Smooth muscle cell (in vitro differentiated cells): ENCODE measurements around the gene TAB2. TPM values are rescaled to one million over a fixed set of nuclear protein-coding genes. Genes with fewer than 3 reads are reported as not detected.

Experiments used
- DNase-seq: peaks from one replicate; lab custom pipeline; 2025; ENCODE audit not compliant: unreplicated experiment; lab: John Stamatoyannopoulos, UW
- H2AFZ ChIP-seq: fragments of 200-600 bp; sonication (generic); 2 replicates; pipeline ENCODE4 v1.6.0; 2016; ENCODE audit warnings: antibody characterized with exemption, low read depth, mild to moderate bottlenecking
- H3F3A ChIP-seq: fragments of 200-600 bp; sonication (generic); 2 replicates; pipeline ENCODE4 v1.6.0; 2017; ENCODE audit warnings: antibody characterized with exemption, low read depth
- H3K27ac ChIP-seq: fragments of 200-600 bp; sonication (generic); 2 replicates; pipeline ENCODE4 v1.5.1; 2016; ENCODE audit warnings: low read depth, mild to moderate bottlenecking
- H3K27me3 ChIP-seq: fragments of 200-600 bp; sonication (generic); 2 replicates; pipeline ENCODE4 v1.6.1; 2016; ENCODE audit warnings: low read depth, mild to moderate bottlenecking
- H3K36me3 ChIP-seq: fragments of 200-600 bp; sonication (generic); 2 replicates; pipeline ENCODE4 v1.5.1; 2016; ENCODE audit warnings: low read depth
- H3K4me1 ChIP-seq: fragments of 200-600 bp; sonication (generic); 2 replicates; pipeline ENCODE4 v1.5.1; 2016; ENCODE audit warnings: low read depth
- H3K4me2 ChIP-seq: fragments of 200-600 bp; sonication (generic); 2 replicates; pipeline ENCODE4 v1.6.0; 2016; ENCODE audit warnings: mild to moderate bottlenecking
- H3K4me3 ChIP-seq: fragments of 200-600 bp; sonication (generic); 2 replicates; pipeline ENCODE4 v1.5.1; 2016; ENCODE audit warnings: mild to moderate bottlenecking
- H3K79me2 ChIP-seq: fragments of 200-600 bp; sonication (generic); 2 replicates; pipeline ENCODE4 v1.6.0; 2016; ENCODE audit warnings: low read depth, mild to moderate bottlenecking
- H3K9ac ChIP-seq: fragments of 200-600 bp; sonication (generic); 2 replicates; pipeline ENCODE4 v1.6.0; 2016; ENCODE audit warnings: low read depth
- H3K9me3 ChIP-seq: fragments of 200-600 bp; sonication (generic); replicated peaks from 2 replicates; pipeline ENCODE4 v1.5.1; 2016; ENCODE audit warnings: low read depth
- H4K20me1 ChIP-seq: fragments of 200-600 bp; sonication (generic); 2 replicates; pipeline ENCODE4 v1.6.0; 2016; ENCODE audit warnings: low read depth
- WGBS: methylation state at CpG from one replicate; pipeline ENCODE4 v1.1.7; 2016; ENCODE audit warnings: low lambda C conversion rate; 5-methylcytosine and 5-hydroxymethylcytosine counted together
- polyA plus RNA-seq: library from polyadenylated mRNA; unstranded; fragments of >200 nt; fragmentation: Nextera tagmentation; extraction: Ambion mirVana; gene quantifications from 2 replicates; pipeline ENCODE4 v1.2.1, GENCODE V29; 2016
- total RNA-seq: library from RNA; depleted of rRNA; stranded (reverse); fragments of >200 nt; gene quantifications from 2 replicates; pipeline ENCODE4 v1.2.3, GENCODE V29; 2014
- TF ChIP-seq, protein P1 (sequence below): fragments of 200-600 bp; sonication (generic); IDR thresholded peaks from 2 replicates; pipeline ENCODE4 v1.5.1; 2017; ENCODE audit warnings: borderline replicate concordance, mild to moderate bottlenecking, antibody characterized with exemption; ENCODE audit not compliant: insufficient read depth, poor library complexity, severe bottlenecking

TAB2 gene
- total and polyA plus RNA-seq, 2 experiments from 2014 or later, result 12.6 to 78.5 TPM

DNA sequence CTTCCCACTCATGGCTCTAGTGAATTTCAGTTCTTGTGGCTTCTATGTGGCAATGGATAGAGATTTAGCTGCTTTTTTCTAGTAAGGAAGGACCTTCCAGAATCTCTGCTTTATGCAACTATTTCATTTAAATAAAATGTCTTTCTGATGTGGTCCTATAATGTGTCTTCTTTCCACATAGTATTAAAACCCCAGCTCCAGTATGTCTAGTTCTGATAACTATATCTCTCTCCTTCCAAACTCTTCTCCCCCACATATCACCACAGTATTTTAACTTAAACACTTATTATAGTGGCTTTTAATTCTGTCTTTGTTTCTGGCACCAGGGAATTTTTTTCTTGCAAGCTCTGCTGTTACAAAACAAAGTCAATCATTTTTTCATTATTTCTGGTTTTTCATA, 41.9 kb downstream of the TAB2 start:
- Histone ChIP-seq H3K79me2 (peaks cover 100% of the 10 kb centered on the region), H4K20me1 (peaks cover 100% of the 10 kb centered on the region), H3K27me3 (no peaks in the 10 kb centered on the region), H3K27ac (no peak overlapping the region), H3K36me3 (no peaks in the 10 kb centered on the region), H2AFZ (no peak overlapping the region), H3F3A (peaks cover 3% of the 10 kb centered on the region), H3K9ac (no peak overlapping the region), H3K4me3 (no peak overlapping the region), H3K9me3 (no peaks in the 10 kb centered on the region), H3K4me1 (peaks cover 6% of the 10 kb centered on the region), H3K4me2 (no peak overlapping the region)
- DNase-seq, result no peak
- TF ChIP-seq, protein P1, sequence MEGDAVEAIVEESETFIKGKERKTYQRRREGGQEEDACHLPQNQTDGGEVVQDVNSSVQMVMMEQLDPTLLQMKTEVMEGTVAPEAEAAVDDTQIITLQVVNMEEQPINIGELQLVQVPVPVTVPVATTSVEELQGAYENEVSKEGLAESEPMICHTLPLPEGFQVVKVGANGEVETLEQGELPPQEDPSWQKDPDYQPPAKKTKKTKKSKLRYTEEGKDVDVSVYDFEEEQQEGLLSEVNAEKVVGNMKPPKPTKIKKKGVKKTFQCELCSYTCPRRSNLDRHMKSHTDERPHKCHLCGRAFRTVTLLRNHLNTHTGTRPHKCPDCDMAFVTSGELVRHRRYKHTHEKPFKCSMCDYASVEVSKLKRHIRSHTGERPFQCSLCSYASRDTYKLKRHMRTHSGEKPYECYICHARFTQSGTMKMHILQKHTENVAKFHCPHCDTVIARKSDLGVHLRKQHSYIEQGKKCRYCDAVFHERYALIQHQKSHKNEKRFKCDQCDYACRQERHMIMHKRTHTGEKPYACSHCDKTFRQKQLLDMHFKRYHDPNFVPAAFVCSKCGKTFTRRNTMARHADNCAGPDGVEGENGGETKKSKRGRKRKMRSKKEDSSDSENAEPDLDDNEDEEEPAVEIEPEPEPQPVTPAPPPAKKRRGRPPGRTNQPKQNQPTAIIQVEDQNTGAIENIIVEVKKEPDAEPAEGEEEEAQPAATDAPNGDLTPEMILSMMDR, result no peak

DNA sequence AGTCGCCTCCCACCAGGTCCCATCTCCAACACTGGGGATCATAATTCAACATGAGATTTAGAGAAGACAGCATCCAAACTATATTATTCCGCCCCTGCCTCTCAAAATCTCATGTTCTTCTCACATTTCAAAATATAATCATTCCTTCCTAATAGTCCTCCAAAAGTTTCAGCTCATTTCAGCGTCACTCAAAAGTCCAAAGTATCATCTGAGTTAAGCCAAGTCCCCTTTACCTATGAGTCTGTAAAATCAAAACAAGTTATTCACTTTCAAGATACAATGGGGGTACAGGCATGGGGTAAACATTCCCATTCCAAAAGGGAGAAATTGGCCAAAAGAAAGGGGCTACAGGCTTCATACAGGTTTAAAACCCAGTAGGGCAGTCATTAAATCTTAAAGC, 43.0 kb downstream of the TAB2 start:
- WGBS, result 99% methylated on average over 3 of the region's 3 CpGs

DNA sequence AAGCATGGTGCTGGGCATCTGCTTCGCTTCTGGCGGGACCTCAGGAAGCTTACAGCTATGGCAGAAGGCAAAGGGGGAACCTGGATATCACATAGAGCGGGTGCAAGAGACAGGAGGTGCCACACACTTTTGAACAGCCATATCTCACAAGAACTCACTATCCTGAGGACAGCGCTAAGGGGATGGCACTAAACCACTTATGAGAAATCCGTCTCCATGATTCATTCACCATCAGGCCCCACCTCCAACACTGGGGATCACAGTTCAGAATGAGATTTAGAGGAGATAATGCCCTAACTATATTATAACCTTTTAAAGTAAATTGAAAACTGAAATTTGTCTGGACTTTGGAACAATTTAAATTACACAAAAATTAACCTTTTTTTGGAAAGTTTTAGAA, 44.8 kb downstream of the TAB2 start:
- peaks cover 100% of the 10 kb centered on the region for H3K79me2 ChIP-seq
- H3K9me3 ChIP-seq, result no peaks in the 10 kb centered on the region
- H3K36me3 ChIP-seq, result no peaks in the 10 kb centered on the region
- H3K9ac ChIP-seq, result no peak overlapping the region
- H3K27me3 ChIP-seq, result no peaks in the 10 kb centered on the region
- no peak for DNase-seq
- peaks cover 3% of the 10 kb centered on the region for H3F3A ChIP-seq
- no peak overlapping the region for H3K4me3 ChIP-seq
- WGBS, result 86% methylated on average over 5 of the region's 5 CpGs
- no peak overlapping the region for H3K4me2 ChIP-seq
- peaks cover 30% of the 10 kb centered on the region for H3K4me1 ChIP-seq
- TF ChIP-seq, protein P1, result no peak
- H2AFZ ChIP-seq, result no peak overlapping the region
- H3K27ac ChIP-seq, result peak overlapping the region; percentile 64
- H4K20me1 ChIP-seq, result peaks cover 100% of the 10 kb centered on the region

More for the DNA sequence above, 43.0 kb downstream of the TAB2 start:
- Histone ChIP-seq H3F3A (peaks cover 3% of the 10 kb centered on the region), H3K36me3 (no peaks in the 10 kb centered on the region), H4K20me1 (peaks cover 100% of the 10 kb centered on the region), H3K27me3 (no peaks in the 10 kb centered on the region), H3K4me1 (peaks cover 14% of the 10 kb centered on the region), H3K27ac (no peak overlapping the region), H3K4me3 (no peak overlapping the region), H3K9ac (no peak overlapping the region), H2AFZ (no peak overlapping the region), H3K9me3 (no peaks in the 10 kb centered on the region), H3K4me2 (no peak overlapping the region), H3K79me2 (peaks cover 100% of the 10 kb centered on the region)
- TF ChIP-seq, protein P1, result no peak
- no peak for DNase-seq

DNA sequence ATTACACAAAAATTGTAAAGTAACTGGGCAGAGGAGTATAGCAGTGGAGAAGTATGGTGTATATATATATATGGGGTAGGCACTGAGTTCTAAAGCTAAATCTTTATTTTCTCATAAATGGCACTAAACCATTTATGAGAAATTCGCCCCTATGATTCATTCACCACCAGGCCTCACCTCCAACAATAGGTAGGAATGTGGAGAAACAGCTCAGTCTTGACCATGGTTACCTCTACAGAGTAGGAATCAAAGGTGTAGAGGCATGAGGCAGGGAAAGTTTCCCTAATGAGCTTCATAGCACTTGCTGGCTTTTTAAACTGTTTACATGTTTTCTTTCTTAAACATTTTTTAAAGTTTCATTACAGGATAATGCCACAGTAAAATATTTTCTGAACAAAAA, 45.6 kb downstream of the TAB2 start:
- H3K27ac ChIP-seq, result peak overlapping the region; percentile 64
- H3K79me2 ChIP-seq, result peaks cover 100% of the 10 kb centered on the region
- H2AFZ ChIP-seq, result no peak overlapping the region
- H3K27me3 ChIP-seq, result no peaks in the 10 kb centered on the region
- no peak for DNase-seq
- H4K20me1 ChIP-seq, result peaks cover 100% of the 10 kb centered on the region
- H3K36me3 ChIP-seq, result no peaks in the 10 kb centered on the region
- TF ChIP-seq, protein P1, result no peak
- no peaks in the 10 kb centered on the region for H3K9me3 ChIP-seq
- 75% methylated on average over 1 of the region's 1 CpG for WGBS
- peaks cover 30% of the 10 kb centered on the region for H3K4me1 ChIP-seq
- peak overlapping the region; percentile 52 for H3K4me2 ChIP-seq
- peaks cover 3% of the 10 kb centered on the region for H3F3A ChIP-seq
- no peak overlapping the region for H3K9ac ChIP-seq
- no peak overlapping the region for H3K4me3 ChIP-seq
